Thoracic aorta (tissue), 2 donors: ENCODE data around the gene PTPRJ. TPM values are rescaled to one million over a fixed set of nuclear protein-coding genes. Genes with fewer than 3 reads are reported as not detected.

ENCODE experiments used
- ATAC-seq: fragments of 150-250 bp; one replicate; pipeline ENCODE4 v1.8.0; 2017; ENCODE audit warnings: low read depth; ENCODE audit not compliant: insufficient number of reproducible peaks, low FRiP score
- DNase-seq: peaks from one replicate; pipeline ENCODE4 v3.0.0-alpha.2; 2020; ENCODE audit warnings: low spot score
- H3K27ac ChIP-seq, 2 donors: fragments of 200-600 bp; sonication (generic); 1 replicate in 1 of 2; 2 replicates in 1 of 2; pipeline ENCODE4 v1.5.1; 2016; ENCODE audit warnings: mild to moderate bottlenecking in 2 of 2, moderate library complexity in 2 of 2
- H3K27me3 ChIP-seq: fragments of 200-600 bp; sonication (generic); replicated peaks from 2 replicates; pipeline ENCODE4 v1.6.0; 2016; ENCODE audit warnings: mild to moderate bottlenecking; ENCODE audit not compliant: insufficient read depth
- H3K36me3 ChIP-seq: fragments of 200-600 bp; sonication (generic); one replicate; pipeline ENCODE4 v1.5.1; 2016
- H3K4me1 ChIP-seq, 2 donors: fragments of 200-600 bp; sonication (generic); 1 replicate in 1 of 2; 2 replicates in 1 of 2; pipeline versions ENCODE4 v1.5.1 to v1.6.0; 2016; ENCODE audit warnings: low read depth in 2 of 2, mild to moderate bottlenecking in 1 of 2; ENCODE audit not compliant: control insufficient read depth in 1 of 2
- H3K4me3 ChIP-seq: fragments of 200-600 bp; sonication (generic); 2 replicates; pipeline ENCODE4 v1.5.1; 2016; ENCODE audit warnings: mild to moderate bottlenecking
- H3K9me3 ChIP-seq: fragments of 200-600 bp; sonication (generic); 2 replicates; pipeline ENCODE4 v1.5.1; 2016
- total RNA-seq, 2 donors: library from RNA; depleted of rRNA; stranded (reverse); fragments of >200 nt; gene quantifications; one replicate each; pipeline versions ENCODE4 v1.1.0 to v1.2.3, GENCODE V29; 2016
- TF ChIP-seq, protein P1 (sequence below): fragments of 200-600 bp; sonication (generic); IDR thresholded peaks from one replicate; pipeline ENCODE4 v1.5.1; 2019; ENCODE audit warnings: antibody characterized with exemption

PTPRJ gene
- total RNA-seq, 2 donors from 2014 or later: 20.4 to 20.9 TPM

DNA sequence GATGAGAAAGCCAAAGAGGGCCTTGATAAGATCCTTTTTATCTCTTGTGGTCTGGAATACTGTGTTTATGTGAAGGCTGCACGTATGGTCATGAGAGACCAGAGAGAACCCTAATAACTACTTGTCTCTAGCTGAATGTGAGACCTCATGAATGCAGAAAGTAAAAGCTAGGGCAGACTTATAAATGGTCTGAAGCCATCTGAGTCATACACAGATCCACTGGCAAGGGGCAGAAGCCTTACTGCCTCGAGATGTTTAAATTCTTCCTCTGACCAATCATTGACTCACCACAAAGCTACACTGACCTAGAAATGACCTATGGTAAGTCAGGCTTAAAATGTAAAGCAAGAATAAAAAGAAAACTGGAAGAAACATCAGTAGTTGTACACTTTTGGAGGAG lies 213.5 kb downstream of the PTPRJ start:
- H3K27me3 ChIP-seq: no peaks in the 10 kb centered on the region

DNA sequence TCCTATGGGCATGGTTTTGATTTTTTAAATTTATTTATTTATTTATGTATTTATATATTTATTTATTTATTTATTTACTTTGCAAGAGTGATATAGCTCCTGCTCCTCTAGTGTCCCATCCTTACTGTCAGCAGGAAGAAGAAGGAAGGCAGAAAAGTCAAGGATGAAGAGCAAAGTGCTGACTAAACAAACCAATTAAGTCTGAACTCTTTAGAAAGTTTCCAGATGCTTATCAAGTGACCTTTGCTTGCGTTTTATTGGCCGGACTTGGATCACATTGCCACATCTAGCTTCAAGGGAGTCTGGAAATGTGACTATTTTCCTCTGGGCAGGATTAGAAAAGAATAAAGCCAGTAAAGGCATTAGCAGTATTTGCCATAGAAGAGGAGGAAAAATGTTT lies 227.5 kb downstream of the PTPRJ start:
- TF ChIP-seq, protein P1, sequence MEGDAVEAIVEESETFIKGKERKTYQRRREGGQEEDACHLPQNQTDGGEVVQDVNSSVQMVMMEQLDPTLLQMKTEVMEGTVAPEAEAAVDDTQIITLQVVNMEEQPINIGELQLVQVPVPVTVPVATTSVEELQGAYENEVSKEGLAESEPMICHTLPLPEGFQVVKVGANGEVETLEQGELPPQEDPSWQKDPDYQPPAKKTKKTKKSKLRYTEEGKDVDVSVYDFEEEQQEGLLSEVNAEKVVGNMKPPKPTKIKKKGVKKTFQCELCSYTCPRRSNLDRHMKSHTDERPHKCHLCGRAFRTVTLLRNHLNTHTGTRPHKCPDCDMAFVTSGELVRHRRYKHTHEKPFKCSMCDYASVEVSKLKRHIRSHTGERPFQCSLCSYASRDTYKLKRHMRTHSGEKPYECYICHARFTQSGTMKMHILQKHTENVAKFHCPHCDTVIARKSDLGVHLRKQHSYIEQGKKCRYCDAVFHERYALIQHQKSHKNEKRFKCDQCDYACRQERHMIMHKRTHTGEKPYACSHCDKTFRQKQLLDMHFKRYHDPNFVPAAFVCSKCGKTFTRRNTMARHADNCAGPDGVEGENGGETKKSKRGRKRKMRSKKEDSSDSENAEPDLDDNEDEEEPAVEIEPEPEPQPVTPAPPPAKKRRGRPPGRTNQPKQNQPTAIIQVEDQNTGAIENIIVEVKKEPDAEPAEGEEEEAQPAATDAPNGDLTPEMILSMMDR: no peak
- Histone ChIP-seq H3K4me3 (no peak overlapping the region), H3K9me3 (no peaks in the 10 kb centered on the region), H3K27ac (no peak overlapping the region), H3K36me3 (no peaks in the 10 kb centered on the region), H3K4me1 (no peaks in the 10 kb centered on the region), H3K27me3 (no peaks in the 10 kb centered on the region)
- ATAC-seq: no peak
- no peak for DNase-seq

More for the DNA sequence above, 213.5 kb downstream of the PTPRJ start:
- Histone ChIP-seq H3K36me3 (no peaks in the 10 kb centered on the region), H3K4me3 (no peak overlapping the region), H3K27ac (no peak overlapping the region), H3K9me3 (no peaks in the 10 kb centered on the region), H3K4me1 (no peaks in the 10 kb centered on the region)
- TF ChIP-seq, protein P1: no peak
- ATAC-seq: no peak
- DNase-seq: no peak

DNA sequence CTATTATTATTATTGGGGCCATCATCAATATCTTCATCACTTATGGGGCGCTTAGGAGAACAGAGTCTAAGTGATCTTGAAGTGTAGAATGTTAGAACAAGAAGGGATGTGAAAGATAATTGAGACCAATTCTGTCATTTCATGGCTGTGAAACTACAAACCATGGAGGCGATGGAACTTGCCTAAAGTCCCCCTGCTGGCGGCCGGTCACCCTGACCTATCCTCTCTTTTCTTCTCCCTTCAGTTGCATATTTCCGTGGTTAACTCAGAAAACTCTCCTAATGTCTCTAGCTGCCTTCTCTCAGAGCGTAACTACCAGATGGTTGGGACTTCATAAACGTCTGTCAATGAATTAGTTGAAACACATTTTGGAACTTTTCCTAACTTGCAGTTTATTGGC lies 229.7 kb downstream of the PTPRJ start:
- TF ChIP-seq, protein P1: no peak
- ATAC-seq: no peak
- H3K27me3 ChIP-seq: no peaks in the 10 kb centered on the region
- H3K27ac ChIP-seq: no peak overlapping the region
- DNase-seq: no peak
- no peaks in the 10 kb centered on the region for H3K4me1 ChIP-seq
- no peaks in the 10 kb centered on the region for H3K36me3 ChIP-seq
- H3K4me3 ChIP-seq: no peak overlapping the region
- no peaks in the 10 kb centered on the region for H3K9me3 ChIP-seq

DNA sequence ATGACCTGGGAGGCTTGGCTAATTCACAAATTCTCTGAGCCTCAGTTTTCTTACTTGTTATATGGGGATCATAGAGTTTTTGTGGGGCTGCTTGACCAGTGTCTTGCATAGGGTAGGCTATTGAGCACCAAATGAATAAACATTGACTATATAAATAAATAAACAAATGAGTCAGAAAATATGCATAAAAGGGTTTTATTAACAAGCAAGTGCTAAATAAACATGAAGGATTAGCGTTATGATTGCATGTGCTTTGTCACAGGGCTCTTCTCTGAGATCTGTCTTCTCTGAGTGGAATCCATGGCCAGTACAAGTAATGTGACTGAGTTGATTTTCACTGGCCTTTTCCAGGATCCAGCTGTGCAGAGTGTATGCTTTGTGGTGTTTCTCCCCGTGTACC lies 236.2 kb downstream of the PTPRJ start, which contains the start of gene OR4B1:
TSS of gene OR4B1 (plus strand) at position 301 of the 400 bp plus-strand sequence. CDS start at position 301, 0 bp downstream.
- ATAC-seq (no peak), DNase-seq (no peak)
- no peaks in the 10 kb centered on the region for H3K36me3 ChIP-seq
- H3K4me1 ChIP-seq: no peaks in the 10 kb centered on the region
- no peaks in the 10 kb centered on the region for H3K9me3 ChIP-seq
- no peak within 1 kb of the TSS for H3K4me3 ChIP-seq
- TF ChIP-seq, protein P1: no peak
- H3K27ac ChIP-seq: no peak within 1 kb of the TSS
- no peaks in the 10 kb centered on the region for H3K27me3 ChIP-seq

Other genes with a start within 250 kb of the PTPRJ start
- gene FNBP4, start 213.2 kb upstream of the PTPRJ start, total RNA-seq: 100 to 1,000 TPM; 188 to 238 TPM
- gene NUP160, start 132.2 kb upstream of the PTPRJ start, total RNA-seq: 10 to 100 TPM; 22.2 to 40.8 TPM
- gene OR4B1, start 236.3 kb downstream of the PTPRJ start, total RNA-seq: not detected